Activated T-cell treated with anti-CD3 and anti-CD28 coated beads for 48 hours (primary cell): ENCODE measurements around the gene MOB3B.

Experiments used
- DNase-seq: peaks from one replicate; pipeline ENCODE4 v3.0.0-alpha.2; 2020; ENCODE audit warnings: low read depth

MOB3B gene

GRCh38 chr9:27529316-27530278, at the start of gene MOB3B:
Gene MOB3B (minus strand): TSS chr9:27529814. CDS start chr9:27455550, 74,264 bp downstream.
- peak; percentile 76 for DNase-seq

- DNase-seq = peak; percentile 86
Observed at GRCh38 chr9:27573634-27574590, 44.3 kb upstream of the MOB3B start.

- peak; percentile 87 for DNase-seq
Observed at GRCh38 chr9:27572918-27573633, 43.5 kb upstream of the MOB3B start, which contains the start of gene C9orf72. Gene C9orf72 (minus strand): TSS chr9:27573481. CDS start chr9:27567120, 6,361 bp downstream.

- no peak for DNase-seq
Observed at GRCh38 chr9:27572566-27572917, 42.9 kb upstream of the MOB3B start.

- DNase-seq = no peak
Observed at GRCh38 chr9:27572061-27572460, 42.4 kb upstream of the MOB3B start.

- no peak for DNase-seq
Observed at GRCh38 chr9:27571011-27571410, 41.4 kb upstream of the MOB3B start.

- no peak for DNase-seq
Observed at GRCh38 chr9:27569406-27569805, 39.8 kb upstream of the MOB3B start.

GRCh38 chr9:27566118-27566517, 36.5 kb upstream of the MOB3B start:
- DNase-seq = no peak

- DNase-seq = no peak
Observed at GRCh38 chr9:27565696-27566095, 36.1 kb upstream of the MOB3B start.

- DNase-seq = no peak
Observed at GRCh38 chr9:27564670-27565069, 35.1 kb upstream of the MOB3B start.

GRCh38 chr9:27563738-27564430, 34.3 kb upstream of the MOB3B start:
- DNase-seq = no peak

GRCh38 chr9:27561685-27562084, 32.1 kb upstream of the MOB3B start:
- DNase-seq = no peak

GRCh38 chr9:27560457-27560856, 30.8 kb upstream of the MOB3B start:
- no peak for DNase-seq

GRCh38 chr9:27558307-27558706, 28.7 kb upstream of the MOB3B start:
- no peak for DNase-seq

- no peak for DNase-seq
Observed at GRCh38 chr9:27556470-27556869, 26.9 kb upstream of the MOB3B start.

- no peak for DNase-seq
Observed at GRCh38 chr9:27554712-27555111, 25.1 kb upstream of the MOB3B start.

- DNase-seq = no peak
Observed at GRCh38 chr9:27549196-27549755, 19.7 kb upstream of the MOB3B start.

- no peak for DNase-seq
Observed at GRCh38 chr9:27548055-27548741, 18.6 kb upstream of the MOB3B start.

GRCh38 chr9:27545471-27545870, 15.9 kb upstream of the MOB3B start:
- DNase-seq = no peak

- no peak for DNase-seq
Observed at GRCh38 chr9:27542508-27542907, 12.9 kb upstream of the MOB3B start.
